Measurements from ENCODE around the gene DCST2. TPM values are rescaled to one million over a fixed set of nuclear protein-coding genes. Genes with fewer than 3 reads are reported as not detected.

Gene DCST2
- total and polyA plus RNA-seq, 10 of the 15 experiments (the other 5 are each of a cell fraction or from before 2014, with no cell fraction given): 0.33 to 0.41 (median 0.36) TPM; not detected in 7

DNA sequence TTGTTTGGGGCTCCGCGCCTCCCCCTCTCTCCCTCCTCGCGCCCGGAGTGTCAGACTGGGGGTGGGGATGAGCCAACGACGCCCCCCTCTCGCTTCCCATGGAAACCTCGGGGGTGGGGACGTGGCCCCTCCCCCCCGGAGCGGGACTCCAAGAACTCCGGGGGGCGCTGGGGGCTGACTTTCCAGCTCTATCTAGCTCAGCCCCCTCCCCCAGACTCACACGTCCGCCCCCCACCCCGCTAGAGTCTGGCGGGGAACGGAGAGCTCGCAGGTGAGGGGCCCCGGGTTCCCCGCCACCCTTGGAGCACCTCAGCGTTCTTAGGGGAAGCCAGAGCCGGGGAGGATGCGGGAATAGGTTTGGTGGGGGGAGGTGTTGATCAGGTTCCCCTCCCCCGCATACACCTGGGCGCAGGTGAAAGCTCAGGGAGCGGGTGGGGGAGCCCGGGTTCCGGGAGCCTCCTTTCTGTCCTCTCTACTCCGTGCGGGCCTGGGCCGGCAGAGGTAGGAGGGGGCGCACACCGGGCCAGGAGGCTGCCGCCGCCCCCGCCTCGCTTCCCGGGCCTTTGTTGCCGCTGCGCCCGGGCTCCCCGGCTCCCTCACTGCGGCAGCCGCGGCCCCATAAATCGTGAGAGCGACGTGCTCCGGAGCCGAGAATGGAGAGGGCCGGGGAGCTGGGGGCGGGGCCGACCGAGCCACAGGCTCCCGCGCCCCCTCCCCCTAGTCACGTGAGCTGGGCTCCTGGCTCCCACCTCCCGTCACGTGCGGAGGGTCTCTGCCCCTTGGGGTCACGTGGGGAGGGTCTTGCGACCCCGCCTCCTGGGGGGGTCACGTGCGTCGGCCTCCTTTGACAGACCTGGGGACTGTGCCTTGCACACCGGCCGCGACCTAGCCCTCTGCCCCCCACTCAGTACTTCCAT, 47.0 kb upstream of the DCST2 start (continued):
- TF ChIP-seq, protein P1, sequence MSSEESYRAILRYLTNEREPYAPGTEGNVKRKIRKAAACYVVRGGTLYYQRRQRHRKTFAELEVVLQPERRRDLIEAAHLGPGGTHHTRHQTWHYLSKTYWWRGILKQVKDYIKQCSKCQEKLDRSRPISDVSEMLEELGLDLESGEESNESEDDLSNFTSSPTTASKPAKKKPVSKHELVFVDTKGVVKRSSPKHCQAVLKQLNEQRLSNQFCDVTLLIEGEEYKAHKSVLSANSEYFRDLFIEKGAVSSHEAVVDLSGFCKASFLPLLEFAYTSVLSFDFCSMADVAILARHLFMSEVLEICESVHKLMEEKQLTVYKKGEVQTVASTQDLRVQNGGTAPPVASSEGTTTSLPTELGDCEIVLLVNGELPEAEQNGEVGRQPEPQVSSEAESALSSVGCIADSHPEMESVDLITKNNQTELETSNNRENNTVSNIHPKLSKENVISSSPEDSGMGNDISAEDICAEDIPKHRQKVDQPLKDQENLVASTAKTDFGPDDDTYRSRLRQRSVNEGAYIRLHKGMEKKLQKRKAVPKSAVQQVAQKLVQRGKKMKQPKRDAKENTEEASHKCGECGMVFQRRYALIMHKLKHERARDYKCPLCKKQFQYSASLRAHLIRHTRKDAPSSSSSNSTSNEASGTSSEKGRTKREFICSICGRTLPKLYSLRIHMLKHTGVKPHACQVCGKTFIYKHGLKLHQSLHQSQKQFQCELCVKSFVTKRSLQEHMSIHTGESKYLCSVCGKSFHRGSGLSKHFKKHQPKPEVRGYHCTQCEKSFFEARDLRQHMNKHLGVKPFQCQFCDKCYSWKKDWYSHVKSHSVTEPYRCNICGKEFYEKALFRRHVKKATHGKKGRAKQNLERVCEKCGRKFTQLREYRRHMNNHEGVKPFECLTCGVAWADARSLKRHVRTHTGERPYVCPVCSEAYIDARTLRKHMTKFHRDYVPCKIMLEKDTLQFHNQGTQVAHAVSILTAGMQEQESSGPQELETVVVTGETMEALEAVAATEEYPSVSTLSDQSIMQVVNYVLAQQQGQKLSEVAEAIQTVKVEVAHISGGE (CRISPR knock-in tag; IDR thresholded peaks at IDR 0.05): no peak
- TF ChIP-seq BACH1 (IDR thresholded peaks at IDR 0.05; ENCODE audit: borderline replicate concordance) (peak; percentile 35; the same call in 1 of the 2 replicates), LARP7 (IDR thresholded peaks at IDR 0.05) (no peak), NFXL1 (IDR thresholded peaks at IDR 0.05; ENCODE audit: borderline replicate concordance) (no peak), NR2C1 (IDR thresholded peaks at IDR 0.05) (no peak), WRNIP1 (IDR thresholded peaks at IDR 0.05; ENCODE audit: borderline replicate concordance, low read depth, low read length) (no peak)
- TF ChIP-seq, protein P2, sequence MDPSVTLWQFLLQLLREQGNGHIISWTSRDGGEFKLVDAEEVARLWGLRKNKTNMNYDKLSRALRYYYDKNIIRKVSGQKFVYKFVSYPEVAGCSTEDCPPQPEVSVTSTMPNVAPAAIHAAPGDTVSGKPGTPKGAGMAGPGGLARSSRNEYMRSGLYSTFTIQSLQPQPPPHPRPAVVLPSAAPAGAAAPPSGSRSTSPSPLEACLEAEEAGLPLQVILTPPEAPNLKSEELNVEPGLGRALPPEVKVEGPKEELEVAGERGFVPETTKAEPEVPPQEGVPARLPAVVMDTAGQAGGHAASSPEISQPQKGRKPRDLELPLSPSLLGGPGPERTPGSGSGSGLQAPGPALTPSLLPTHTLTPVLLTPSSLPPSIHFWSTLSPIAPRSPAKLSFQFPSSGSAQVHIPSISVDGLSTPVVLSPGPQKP (IDR thresholded peaks at IDR 0.05; ENCODE audit: low read depth, low read length): no peak
- TF ChIP-seq, protein P3, sequence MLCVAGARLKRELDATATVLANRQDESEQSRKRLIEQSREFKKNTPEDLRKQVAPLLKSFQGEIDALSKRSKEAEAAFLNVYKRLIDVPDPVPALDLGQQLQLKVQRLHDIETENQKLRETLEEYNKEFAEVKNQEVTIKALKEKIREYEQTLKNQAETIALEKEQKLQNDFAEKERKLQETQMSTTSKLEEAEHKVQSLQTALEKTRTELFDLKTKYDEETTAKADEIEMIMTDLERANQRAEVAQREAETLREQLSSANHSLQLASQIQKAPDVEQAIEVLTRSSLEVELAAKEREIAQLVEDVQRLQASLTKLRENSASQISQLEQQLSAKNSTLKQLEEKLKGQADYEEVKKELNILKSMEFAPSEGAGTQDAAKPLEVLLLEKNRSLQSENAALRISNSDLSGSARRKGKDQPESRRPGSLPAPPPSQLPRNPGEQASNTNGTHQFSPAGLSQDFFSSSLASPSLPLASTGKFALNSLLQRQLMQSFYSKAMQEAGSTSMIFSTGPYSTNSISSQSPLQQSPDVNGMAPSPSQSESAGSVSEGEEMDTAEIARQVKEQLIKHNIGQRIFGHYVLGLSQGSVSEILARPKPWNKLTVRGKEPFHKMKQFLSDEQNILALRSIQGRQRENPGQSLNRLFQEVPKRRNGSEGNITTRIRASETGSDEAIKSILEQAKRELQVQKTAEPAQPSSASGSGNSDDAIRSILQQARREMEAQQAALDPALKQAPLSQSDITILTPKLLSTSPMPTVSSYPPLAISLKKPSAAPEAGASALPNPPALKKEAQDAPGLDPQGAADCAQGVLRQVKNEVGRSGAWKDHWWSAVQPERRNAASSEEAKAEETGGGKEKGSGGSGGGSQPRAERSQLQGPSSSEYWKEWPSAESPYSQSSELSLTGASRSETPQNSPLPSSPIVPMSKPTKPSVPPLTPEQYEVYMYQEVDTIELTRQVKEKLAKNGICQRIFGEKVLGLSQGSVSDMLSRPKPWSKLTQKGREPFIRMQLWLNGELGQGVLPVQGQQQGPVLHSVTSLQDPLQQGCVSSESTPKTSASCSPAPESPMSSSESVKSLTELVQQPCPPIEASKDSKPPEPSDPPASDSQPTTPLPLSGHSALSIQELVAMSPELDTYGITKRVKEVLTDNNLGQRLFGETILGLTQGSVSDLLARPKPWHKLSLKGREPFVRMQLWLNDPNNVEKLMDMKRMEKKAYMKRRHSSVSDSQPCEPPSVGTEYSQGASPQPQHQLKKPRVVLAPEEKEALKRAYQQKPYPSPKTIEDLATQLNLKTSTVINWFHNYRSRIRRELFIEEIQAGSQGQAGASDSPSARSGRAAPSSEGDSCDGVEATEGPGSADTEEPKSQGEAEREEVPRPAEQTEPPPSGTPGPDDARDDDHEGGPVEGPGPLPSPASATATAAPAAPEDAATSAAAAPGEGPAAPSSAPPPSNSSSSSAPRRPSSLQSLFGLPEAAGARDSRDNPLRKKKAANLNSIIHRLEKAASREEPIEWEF (IDR thresholded peaks at IDR 0.05; ENCODE audit: insufficient replicate concordance, low read depth, low read length): no peak
